Measurements from ENCODE around the gene GPR31. TPM values are rescaled to one million over a fixed set of nuclear protein-coding genes. Genes with fewer than 3 reads are reported as not detected.

GPR31 gene
- total RNA-seq, 2 donors from 2014 or later = not detected

GRCh38 chr6:167162591-167162990 is 4.8 kb upstream of the GPR31 start:
- no peaks in the 10 kb centered on the region for H3K36me3 ChIP-seq (ENCODE audit: control insufficient read depth, insufficient read depth, low read length)
- H3K27ac ChIP-seq (ENCODE audit: low read depth, low read length) = no peak overlapping the region
- Mint-ChIP-seq H3K36me3 (ENCODE audit: low read depth) (no peaks in the 10 kb centered on the region), H3K27ac (peak overlapping the region; percentile 76), H3K4me3 (no peak overlapping the region), H3K4me1 (peaks cover 25% of the 10 kb centered on the region), H3K9me3 (no peaks in the 10 kb centered on the region), H3K27me3 (ENCODE audit: insufficient read depth) (peaks cover 1% of the 10 kb centered on the region)
- H3K9me3 ChIP-seq (ENCODE audit: control insufficient read depth, low read length) = no peaks in the 10 kb centered on the region
- H3K27me3 ChIP-seq (ENCODE audit: control insufficient read depth, insufficient read depth, low read length, poor library complexity, severe bottlenecking) = no peaks in the 10 kb centered on the region
- DNase-seq = peak; percentile 61
- no peak overlapping the region for H3K9ac ChIP-seq (ENCODE audit: extremely low read depth, low read length, poor library complexity, severe bottlenecking)
- 94 to 98% methylated on average over 12 of the region's 12 CpGs for WGBS, 2 experiments (ENCODE audit: insufficient coverage in 1 of 2, insufficient read length in 1 of 2)
- H3K4me1 ChIP-seq (ENCODE audit: control insufficient read depth, insufficient read depth, low read length) = no peaks in the 10 kb centered on the region
- TF ChIP-seq, protein P1, sequence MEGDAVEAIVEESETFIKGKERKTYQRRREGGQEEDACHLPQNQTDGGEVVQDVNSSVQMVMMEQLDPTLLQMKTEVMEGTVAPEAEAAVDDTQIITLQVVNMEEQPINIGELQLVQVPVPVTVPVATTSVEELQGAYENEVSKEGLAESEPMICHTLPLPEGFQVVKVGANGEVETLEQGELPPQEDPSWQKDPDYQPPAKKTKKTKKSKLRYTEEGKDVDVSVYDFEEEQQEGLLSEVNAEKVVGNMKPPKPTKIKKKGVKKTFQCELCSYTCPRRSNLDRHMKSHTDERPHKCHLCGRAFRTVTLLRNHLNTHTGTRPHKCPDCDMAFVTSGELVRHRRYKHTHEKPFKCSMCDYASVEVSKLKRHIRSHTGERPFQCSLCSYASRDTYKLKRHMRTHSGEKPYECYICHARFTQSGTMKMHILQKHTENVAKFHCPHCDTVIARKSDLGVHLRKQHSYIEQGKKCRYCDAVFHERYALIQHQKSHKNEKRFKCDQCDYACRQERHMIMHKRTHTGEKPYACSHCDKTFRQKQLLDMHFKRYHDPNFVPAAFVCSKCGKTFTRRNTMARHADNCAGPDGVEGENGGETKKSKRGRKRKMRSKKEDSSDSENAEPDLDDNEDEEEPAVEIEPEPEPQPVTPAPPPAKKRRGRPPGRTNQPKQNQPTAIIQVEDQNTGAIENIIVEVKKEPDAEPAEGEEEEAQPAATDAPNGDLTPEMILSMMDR (conservative IDR thresholded peaks at IDR 0.05) = peak; percentile 31
- no peak overlapping the region for H3K4me3 ChIP-seq (ENCODE audit: low read length)

DNA sequence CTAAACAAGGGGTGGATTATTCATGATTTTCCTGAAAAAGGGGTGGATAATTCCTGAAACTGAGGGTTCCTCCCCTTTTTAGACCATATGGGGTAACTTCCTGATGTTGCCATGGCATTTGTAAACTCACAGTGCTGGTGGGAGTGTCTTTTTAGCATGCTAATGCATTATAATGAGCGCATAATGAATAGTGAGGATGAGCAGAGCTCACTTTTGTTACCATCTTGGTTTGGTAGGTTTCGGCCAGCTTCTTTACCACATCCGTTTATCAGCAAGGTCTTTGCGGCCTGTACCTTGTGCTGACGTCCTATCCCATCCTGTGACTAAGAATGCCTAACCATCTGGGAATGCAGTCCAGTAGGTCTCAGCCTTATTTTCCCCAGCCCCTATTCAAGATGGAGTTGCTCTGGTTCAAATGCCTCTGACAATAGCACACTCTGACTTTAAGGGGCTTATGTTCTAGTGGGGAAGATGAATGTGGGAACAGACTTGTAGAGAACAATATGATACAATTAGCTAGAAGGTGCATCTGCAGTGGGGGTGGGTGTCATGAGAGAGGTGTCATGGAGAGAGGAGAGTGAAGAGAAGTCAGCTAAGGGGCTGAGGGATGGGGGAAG is 4.2 kb upstream of the GPR31 start:
- no peaks in the 10 kb centered on the region for H3K27me3 ChIP-seq (ENCODE audit: control insufficient read depth, insufficient read depth, low read length, poor library complexity, severe bottlenecking)
- no peak overlapping the region for H3K4me3 Mint-ChIP-seq
- TF ChIP-seq, protein P1 (conservative IDR thresholded peaks at IDR 0.05) = no peak
- peaks cover 25% of the 10 kb centered on the region for H3K4me1 Mint-ChIP-seq
- H3K9me3 ChIP-seq (ENCODE audit: control insufficient read depth, low read length) = no peaks in the 10 kb centered on the region
- no peaks in the 10 kb centered on the region for H3K4me1 ChIP-seq (ENCODE audit: control insufficient read depth, insufficient read depth, low read length)
- no peak for DNase-seq
- no peak overlapping the region for H3K27ac ChIP-seq (ENCODE audit: low read depth, low read length)
- H3K36me3 ChIP-seq (ENCODE audit: control insufficient read depth, insufficient read depth, low read length) = no peaks in the 10 kb centered on the region
- no peaks in the 10 kb centered on the region for H3K36me3 Mint-ChIP-seq (ENCODE audit: low read depth)
- no peak overlapping the region for H3K4me3 ChIP-seq (ENCODE audit: low read length)
- H3K9me3 Mint-ChIP-seq = no peaks in the 10 kb centered on the region
- H3K27ac Mint-ChIP-seq = no peak overlapping the region
- WGBS, 2 experiments (ENCODE audit: insufficient coverage in 1 of 2, insufficient read length in 1 of 2) = 94 to 96% methylated on average over 5 of the region's 5 CpGs
- H3K27me3 Mint-ChIP-seq (ENCODE audit: insufficient read depth) = peaks cover 1% of the 10 kb centered on the region
- H3K9ac ChIP-seq (ENCODE audit: extremely low read depth, low read length, poor library complexity, severe bottlenecking) = no peak overlapping the region

GRCh38 chr6:167157414-167157813 is 366 bp downstream of the GPR31 start:
- peaks cover 4% of the 10 kb centered on the region for H3K4me1 Mint-ChIP-seq
- H3K4me3 Mint-ChIP-seq = no peak overlapping the region
- H3K4me3 ChIP-seq (ENCODE audit: low read length) = no peak overlapping the region
- H3K27me3 Mint-ChIP-seq (ENCODE audit: insufficient read depth) = peaks cover 1% of the 10 kb centered on the region
- no peaks in the 10 kb centered on the region for H3K9me3 Mint-ChIP-seq
- no peak overlapping the region for H3K27ac Mint-ChIP-seq
- no peaks in the 10 kb centered on the region for H3K4me1 ChIP-seq (ENCODE audit: control insufficient read depth, insufficient read depth, low read length)
- H3K9me3 ChIP-seq (ENCODE audit: control insufficient read depth, low read length) = no peaks in the 10 kb centered on the region
- TF ChIP-seq, protein P1 (conservative IDR thresholded peaks at IDR 0.05) = no peak
- no peak overlapping the region for H3K27ac ChIP-seq (ENCODE audit: low read depth, low read length)
- no peaks in the 10 kb centered on the region for H3K36me3 ChIP-seq (ENCODE audit: control insufficient read depth, insufficient read depth, low read length)
- H3K27me3 ChIP-seq (ENCODE audit: control insufficient read depth, insufficient read depth, low read length, poor library complexity, severe bottlenecking) = no peaks in the 10 kb centered on the region
- DNase-seq = no peak
- 94% methylated on average over 12 to 19 of the region's 19 CpGs for WGBS, 2 experiments (ENCODE audit: insufficient coverage in 1 of 2, insufficient read length in 1 of 2)
- no peaks in the 10 kb centered on the region for H3K36me3 Mint-ChIP-seq (ENCODE audit: low read depth)
- H3K9ac ChIP-seq (ENCODE audit: extremely low read depth, low read length, poor library complexity, severe bottlenecking) = no peak overlapping the region

All from endodermal cell (in vitro differentiated cells).